H9 (cell line): ENCODE data around the gene PARD3. TPM values are rescaled to one million over a fixed set of nuclear protein-coding genes. Genes with fewer than 3 reads are reported as not detected.

Experiments
- DNase-seq: peaks from one replicate; pipeline ENCODE4 v3.0.0-alpha.2; 2017
- H2AFZ ChIP-seq: one replicate; pipeline ENCODE4 v1.6.1; 2013; ENCODE audit warnings: mild to moderate bottlenecking, low read length, control low read depth, moderate library complexity
- H2AK5ac ChIP-seq: 2 replicates; pipeline ENCODE4 v1.6.1; 2013; ENCODE audit warnings: low read length, control low read depth, mixed read lengths; ENCODE audit not compliant: insufficient read length
- H2BK120ac ChIP-seq: one replicate; pipeline ENCODE4 v1.6.1; 2013; ENCODE audit warnings: low read depth, mild to moderate bottlenecking, low read length, control low read depth, inconsistent platforms; ENCODE audit not compliant: poor library complexity, severe bottlenecking
- H2BK12ac ChIP-seq: 2 replicates; pipeline ENCODE4 v1.6.1; 2013; ENCODE audit warnings: low read length, control low read depth, mixed read lengths, low read depth; ENCODE audit not compliant: insufficient read length
- H2BK15ac ChIP-seq: 2 replicates; pipeline ENCODE4 v1.6.1; 2013; ENCODE audit warnings: low read depth, low read length, control low read depth
- H2BK20ac ChIP-seq: one replicate; pipeline ENCODE4 v1.6.1; 2013; ENCODE audit warnings: low read depth, mild to moderate bottlenecking, low read length, control low read depth, inconsistent platforms; ENCODE audit not compliant: poor library complexity, severe bottlenecking
- H2BK5ac ChIP-seq: 2 replicates; pipeline ENCODE4 v1.6.1; 2013; ENCODE audit warnings: low read length, control low read depth, mixed read lengths; ENCODE audit not compliant: insufficient read length
- H3K14ac ChIP-seq: 2 replicates; pipeline ENCODE4 v1.6.1; 2013; ENCODE audit warnings: low read length, control low read depth; ENCODE audit not compliant: insufficient read depth
- H3K18ac ChIP-seq: 2 replicates; pipeline ENCODE4 v1.6.1; 2013; ENCODE audit warnings: low read depth, mild to moderate bottlenecking, mixed read lengths, low read length, control low read depth; ENCODE audit not compliant: insufficient read length
- H3K23ac ChIP-seq: 2 replicates; pipeline ENCODE4 v1.6.1; 2013; ENCODE audit warnings: low read length, control low read depth, mixed read lengths, low read depth; ENCODE audit not compliant: insufficient read length
- H3K23me2 ChIP-seq: 2 replicates; pipeline ENCODE4 v1.6.1; 2013; ENCODE audit warnings: low read depth, mild to moderate bottlenecking, mixed read lengths, low read length, control low read depth; ENCODE audit not compliant: insufficient read length, poor library complexity, severe bottlenecking
- H3K27ac ChIP-seq: 2 replicates; pipeline ENCODE4 v1.5.1; 2013; ENCODE audit warnings: low read length, control low read depth, mixed read lengths, low read depth; ENCODE audit not compliant: insufficient read length
- H3K27me3 ChIP-seq: 2 replicates; pipeline ENCODE4 v1.6.1; 2013; ENCODE audit warnings: low read length, control low read depth, inconsistent platforms; ENCODE audit not compliant: insufficient read depth
- H3K4ac ChIP-seq: 2 replicates; pipeline ENCODE4 v1.6.1; 2013; ENCODE audit warnings: low read depth, mild to moderate bottlenecking, control low read depth, inconsistent platforms, low read length, moderate library complexity
- H3K4me1 ChIP-seq: 2 replicates; pipeline ENCODE4 v1.6.1; 2013; ENCODE audit warnings: low read length, control low read depth, inconsistent platforms; ENCODE audit not compliant: insufficient read depth
- H3K4me2 ChIP-seq: 2 replicates; pipeline ENCODE4 v1.6.1; 2013; ENCODE audit warnings: low read length, control low read depth, mixed read lengths; ENCODE audit not compliant: insufficient read length, insufficient read depth
- H3K56ac ChIP-seq: 2 replicates; pipeline ENCODE4 v1.6.1; 2013; ENCODE audit warnings: low read depth, mild to moderate bottlenecking, mixed read lengths, low read length, control low read depth; ENCODE audit not compliant: insufficient read length
- H3K79me1 ChIP-seq: 2 replicates; pipeline ENCODE4 v1.6.1; 2013; ENCODE audit warnings: low read depth, mild to moderate bottlenecking, moderate library complexity, low read length, control low read depth, inconsistent platforms; ENCODE audit not compliant: insufficient read depth, poor library complexity, severe bottlenecking
- H3K79me2 ChIP-seq: 2 replicates; pipeline ENCODE4 v1.6.1; 2013; ENCODE audit warnings: low read length, control low read depth, inconsistent platforms; ENCODE audit not compliant: insufficient read depth
- H3K9ac ChIP-seq: 2 replicates; pipeline ENCODE4 v1.6.1; 2013; ENCODE audit warnings: low read length, control low read depth, mixed read lengths; ENCODE audit not compliant: insufficient read length; ENCODE audit errors: extremely low read depth
- H3K9me3 ChIP-seq: one replicate; pipeline ENCODE4 v1.6.1; 2013; ENCODE audit warnings: low read depth, low read length, inconsistent platforms; ENCODE audit not compliant: control insufficient read depth
- H3T11ph ChIP-seq: one replicate; pipeline ENCODE4 v1.6.1; 2013; ENCODE audit warnings: mild to moderate bottlenecking, low read length, control low read depth, inconsistent platforms
- H4K20me1 ChIP-seq: one replicate; pipeline ENCODE4 v1.6.1; 2013; ENCODE audit not compliant: control insufficient read depth, insufficient read length, insufficient read depth
- H4K5ac ChIP-seq: 2 replicates; pipeline ENCODE4 v1.6.1; 2013; ENCODE audit warnings: low read depth, mild to moderate bottlenecking, mixed read lengths, low read length, control low read depth; ENCODE audit not compliant: insufficient read length
- H4K8ac ChIP-seq: replicated peaks from 2 replicates; pipeline ENCODE4 v1.6.1; 2013; ENCODE audit warnings: low read length, control low read depth, mixed read lengths, low read depth; ENCODE audit not compliant: insufficient read length
- H4K91ac ChIP-seq: 2 replicates; pipeline ENCODE4 v1.6.1; 2013; ENCODE audit warnings: low read depth, mild to moderate bottlenecking, moderate library complexity, mixed read lengths, low read length, control low read depth; ENCODE audit not compliant: insufficient read length
- H3K27ac Mint-ChIP-seq, 3 experiments: 2 replicates in 2 of 3; 3 replicates in 1 of 3; pipeline ENCODE4 v1.8.0; 2020 to 2021; ENCODE audit warnings: mixed read lengths in 3 of 3, mild to moderate bottlenecking in 1 of 3, moderate library complexity in 1 of 3
- H3K27me3 Mint-ChIP-seq: 2 replicates; pipeline ENCODE4 v1.8.0; 2021; ENCODE audit warnings: low read depth, mild to moderate bottlenecking, moderate library complexity, mixed read lengths
- H3K36me3 Mint-ChIP-seq, 3 experiments: 2 replicates in 2 of 3; 3 replicates in 1 of 3; pipeline ENCODE4 v1.8.0; 2020 to 2021; ENCODE audit warnings: low read depth in 3 of 3, mixed read lengths in 3 of 3; ENCODE audit not compliant: insufficient read depth in 1 of 3
- H3K4me1 Mint-ChIP-seq, 2 experiments: 2 replicates each; pipeline ENCODE4 v1.8.0; 2020; ENCODE audit warnings: mixed read lengths in 2 of 2
- H3K4me3 Mint-ChIP-seq, 2 experiments: 2 replicates in 1 of 2; 3 replicates in 1 of 2; pipeline ENCODE4 v1.8.0; 2020 to 2021; ENCODE audit warnings: mild to moderate bottlenecking in 2 of 2, mixed read lengths in 2 of 2, moderate library complexity in 1 of 2
- H3K9me3 Mint-ChIP-seq, 2 experiments: 2 replicates in 1 of 2; 3 replicates in 1 of 2; pipeline ENCODE4 v1.8.0; 2020; ENCODE audit warnings: mild to moderate bottlenecking in 2 of 2, mixed read lengths in 2 of 2, moderate library complexity in 1 of 2
- CTCF ChIP-seq: fragments of 200-600 bp; sonication (generic); conservative IDR thresholded peaks from 3 replicates; pipeline ENCODE4 v1.8.0; 2021; ENCODE audit warnings: antibody characterized with exemption, mild to moderate bottlenecking
- WGBS: extraction: QIAGEN DNeasy Blood & Tissue Kit; methylation state at CpG from one replicate; pipeline ENCODE4 v1.1.7; 2013; ENCODE audit warnings: missing lambda C conversion rate, low lambda C conversion rate, mixed read lengths; ENCODE audit not compliant: insufficient read length; ENCODE audit errors: extremely low coverage; 5-methylcytosine and 5-hydroxymethylcytosine counted together
- total RNA-seq: library from RNA; stranded (reverse); gene quantifications from 2 replicates; pipeline ENCODE4 v1.2.1, GENCODE V29; 2021

The PARD3 gene
- total RNA-seq, 1 experiment from 2014 or later: 44.7 TPM

DNA sequence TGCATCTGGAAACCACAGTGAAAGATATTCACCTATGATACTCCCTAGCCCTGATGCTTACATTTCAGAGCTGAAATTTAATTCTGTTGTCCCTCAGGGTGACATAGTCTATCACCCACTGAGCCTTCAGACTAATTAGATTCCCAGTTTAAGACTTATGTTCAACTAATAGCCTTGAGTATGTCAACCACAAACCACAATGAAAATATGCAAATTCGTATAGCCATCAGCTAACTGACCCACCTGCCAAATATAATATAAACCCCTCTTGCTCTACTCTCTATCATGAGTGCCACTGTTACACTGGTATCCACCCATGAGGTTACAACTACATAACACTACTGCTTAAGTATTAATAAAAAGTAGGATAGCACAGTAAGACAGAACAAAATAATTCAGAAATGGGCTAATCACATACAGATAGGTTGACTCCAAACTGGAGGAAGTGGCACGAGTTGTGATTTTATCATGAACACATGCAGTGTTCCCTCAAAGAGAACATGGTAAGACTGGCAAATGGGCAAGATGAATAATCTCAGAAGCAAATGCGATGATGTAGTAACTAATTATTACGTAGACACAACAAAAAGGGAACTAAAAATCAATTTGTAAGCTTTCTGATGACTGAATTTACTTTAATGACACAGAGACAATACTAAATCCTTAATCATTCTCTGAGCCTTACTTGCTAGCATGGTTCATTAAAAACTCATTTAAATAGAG lies 290.6 kb downstream of the PARD3 start:
- H3K23ac ChIP-seq: no peak overlapping the region
- no peak overlapping the region for H3K56ac ChIP-seq
- TF ChIP-seq CTCF: no peak
- H3K9me3 ChIP-seq: no peaks in the 10 kb centered on the region
- no peak overlapping the region for H3K4ac ChIP-seq
- H3K27me3 ChIP-seq: no peaks in the 10 kb centered on the region
- H3K4me1 ChIP-seq: peaks cover 13% of the 10 kb centered on the region; the same call in 1 of the 2 replicates
- no peak overlapping the region for H3K4me3 Mint-ChIP-seq
- H3T11ph ChIP-seq: no peak overlapping the region
- no peak overlapping the region for H3K9ac ChIP-seq
- H2BK5ac ChIP-seq: no peak overlapping the region
- H3K27ac ChIP-seq: no peak overlapping the region
- no peaks in the 10 kb centered on the region for H3K23me2 ChIP-seq
- H2BK20ac ChIP-seq: no peak overlapping the region
- WGBS: no CpG with 5 or more reads among the region's 4 CpGs
- H2BK120ac ChIP-seq: no peak overlapping the region
- peaks cover 42 to 43% of the 10 kb centered on the region in 2 experiments for H3K4me1 Mint-ChIP-seq
- H3K79me2 ChIP-seq: peaks cover 4% of the 10 kb centered on the region; the same call in 1 of the 2 replicates
- no peaks in the 10 kb centered on the region for H3K79me1 ChIP-seq
- no peaks in the 10 kb centered on the region for H3K36me3 Mint-ChIP-seq
- H3K4me2 ChIP-seq: no peak overlapping the region
- H2BK12ac ChIP-seq: no peak overlapping the region
- H4K91ac ChIP-seq: no peak overlapping the region
- no peaks in the 10 kb centered on the region for H3K9me3 Mint-ChIP-seq
- H3K27me3 Mint-ChIP-seq: no peaks in the 10 kb centered on the region
- H2AFZ ChIP-seq: no peak overlapping the region
- no peak overlapping the region for H3K14ac ChIP-seq
- no peak overlapping the region for H4K8ac ChIP-seq
- H2AK5ac ChIP-seq: no peak overlapping the region
- no peak overlapping the region for H3K18ac ChIP-seq
- H3K27ac Mint-ChIP-seq: peak overlapping the region in 1 of 3 experiments; percentile 58; a peak in 2 of 7 replicates
- no peaks in the 10 kb centered on the region for H4K20me1 ChIP-seq
- no peak overlapping the region for H2BK15ac ChIP-seq
- DNase-seq: no peak
- no peak overlapping the region for H4K5ac ChIP-seq
